Trophoblast cell (in vitro differentiated cells and primary cell): ENCODE data around the gene ANAPC1.
"Not testable (repeated sequence)": the region's sequence is repeated elsewhere in the genome, so short reads cannot be mapped to it uniquely, and the experiment has no call there.

Source experiments
- DNase-seq, 2 donors: peaks; one replicate each; pipeline ENCODE4 v3.0.0-alpha.2; 2016
- H2AFZ ChIP-seq: 2 replicates; pipeline ENCODE4 v1.6.1; 2013; ENCODE audit warnings: low read length, moderate library complexity, mild to moderate bottlenecking; ENCODE audit not compliant: insufficient read depth, poor library complexity
- H2AK5ac ChIP-seq: 2 replicates; pipeline ENCODE4 v1.6.1; 2013; ENCODE audit warnings: mild to moderate bottlenecking, low read length
- H2BK120ac ChIP-seq: 2 replicates; pipeline ENCODE4 v1.6.1; 2013; ENCODE audit warnings: low read length, mild to moderate bottlenecking, moderate library complexity; ENCODE audit not compliant: insufficient read depth, poor library complexity
- H2BK12ac ChIP-seq: 2 replicates; pipeline ENCODE4 v1.6.1; 2013; ENCODE audit warnings: mild to moderate bottlenecking, low read length, moderate library complexity
- H2BK5ac ChIP-seq: 2 replicates; pipeline ENCODE4 v1.6.1; 2013; ENCODE audit warnings: low read length, low read depth, moderate library complexity, mild to moderate bottlenecking; ENCODE audit not compliant: poor library complexity
- H3K14ac ChIP-seq: 2 replicates; pipeline ENCODE4 v1.6.1; 2013; ENCODE audit warnings: mild to moderate bottlenecking, low read length
- H3K18ac ChIP-seq: 2 replicates; pipeline ENCODE4 v1.6.1; 2013; ENCODE audit warnings: mild to moderate bottlenecking, low read length
- H3K23ac ChIP-seq: 2 replicates; pipeline ENCODE4 v1.6.1; 2013; ENCODE audit warnings: low read length
- H3K27ac ChIP-seq: 2 replicates; pipeline ENCODE4 v1.5.1; 2013; ENCODE audit warnings: low read depth, mild to moderate bottlenecking, inconsistent platforms, low read length, moderate library complexity
- H3K27me3 ChIP-seq: 2 replicates; pipeline ENCODE4 v1.6.1; 2013; ENCODE audit warnings: inconsistent platforms, mild to moderate bottlenecking, low read length, moderate library complexity; ENCODE audit not compliant: insufficient read depth
- H3K36me3 ChIP-seq, 2 experiments: 1 replicate in 1 of 2; 2 replicates in 1 of 2; pipeline ENCODE4 v1.6.1; 2013; ENCODE audit warnings: low read length in 2 of 2, mild to moderate bottlenecking in 2 of 2, moderate library complexity in 1 of 2; ENCODE audit not compliant: insufficient read depth in 2 of 2, control insufficient read depth in 1 of 2
- H3K4ac ChIP-seq: 2 replicates; pipeline ENCODE4 v1.6.1; 2013; ENCODE audit warnings: low read depth, mild to moderate bottlenecking, low read length, moderate library complexity
- H3K4me1 ChIP-seq, 2 experiments: 1 replicate in 1 of 2; 2 replicates in 1 of 2; pipeline ENCODE4 v1.6.1; 2013; ENCODE audit warnings: low read length in 2 of 2, mild to moderate bottlenecking in 2 of 2, moderate library complexity in 1 of 2; ENCODE audit not compliant: insufficient read depth in 2 of 2, control insufficient read depth in 1 of 2
- H3K4me2 ChIP-seq: 2 replicates; pipeline ENCODE4 v1.6.1; 2013; ENCODE audit warnings: inconsistent platforms, mild to moderate bottlenecking, low read length, moderate library complexity
- H3K4me3 ChIP-seq: 2 replicates; pipeline ENCODE4 v1.5.1; 2013; ENCODE audit warnings: mild to moderate bottlenecking, low read depth, low read length, inconsistent platforms
- H3K79me1 ChIP-seq: one replicate; pipeline ENCODE4 v1.6.1; 2013; ENCODE audit warnings: low read length
- H3K79me2 ChIP-seq: 2 replicates; pipeline ENCODE4 v1.6.1; 2013; ENCODE audit warnings: low read length, mild to moderate bottlenecking; ENCODE audit not compliant: control insufficient read depth, insufficient read depth, poor library complexity
- H3K9ac ChIP-seq: 2 replicates; pipeline ENCODE4 v1.6.1; 2013; ENCODE audit warnings: mild to moderate bottlenecking, low read length
- H3K9me3 ChIP-seq: 2 replicates; pipeline ENCODE4 v1.6.1; 2013; ENCODE audit warnings: low read depth, mild to moderate bottlenecking, control low read depth, inconsistent platforms, low read length; ENCODE audit not compliant: insufficient read depth
- H4K12ac ChIP-seq: 2 replicates; pipeline ENCODE4 v1.6.1; 2013; ENCODE audit warnings: low read depth, mild to moderate bottlenecking, low read length, moderate library complexity
- H4K8ac ChIP-seq: 2 replicates; pipeline ENCODE4 v1.6.1; 2013; ENCODE audit warnings: low read depth, mild to moderate bottlenecking, low read length, moderate library complexity
- H4K91ac ChIP-seq: one replicate; pipeline ENCODE4 v1.6.1; 2013; ENCODE audit warnings: low read depth, mild to moderate bottlenecking, low read length, moderate library complexity
- WGBS: extraction: QIAGEN DNeasy Blood & Tissue Kit; methylation state at CpG from one replicate; pipeline ENCODE4 v1.1.7; 2013; ENCODE audit warnings: missing lambda C conversion rate; ENCODE audit not compliant: insufficient read length, insufficient coverage; ENCODE audit errors: extremely low coverage; 5-methylcytosine and 5-hydroxymethylcytosine counted together

The ANAPC1 gene

GRCh38 chr2:111884592-111884964, 585 bp upstream of the ANAPC1 start:
- Histone ChIP-seq H3K36me3 (peaks cover 0 to 1% of the 10 kb centered on the region in 2 experiments), H4K91ac (no peak overlapping the region), H3K79me2 (peaks cover 7% of the 10 kb centered on the region), H3K79me1 (peaks cover 9% of the 10 kb centered on the region), H3K27me3 (no peaks in the 10 kb centered on the region), H3K4me1 (no peaks in the 10 kb centered on the region), H4K12ac (peak overlapping the region; percentile 56), H3K4me3 (peak overlapping the region; percentile 98), H3K18ac (no peak overlapping the region), H2AK5ac (no peak overlapping the region), H2AFZ (peak overlapping the region; percentile 68), H3K9ac (peak overlapping the region; percentile 93), H4K8ac (peak overlapping the region; percentile 93), H3K4me2 (peak overlapping the region; percentile 99), H3K23ac (no peak overlapping the region), H2BK5ac (no peak overlapping the region), H3K14ac (peak overlapping the region; percentile 51), H3K27ac (no peak overlapping the region), H2BK120ac (no peak overlapping the region), H3K4ac (no peak overlapping the region), H3K9me3 (peaks cover 2% of the 10 kb centered on the region), H2BK12ac (no peak overlapping the region)
- WGBS = no CpG with 5 or more reads among the region's 11 CpGs
- peak in 1 of 2 donors; percentile 16 for DNase-seq

GRCh38 chr2:111872806-111873205, 11.2 kb downstream of the ANAPC1 start:
- H3K79me2 ChIP-seq, H2BK120ac ChIP-seq, H3K9me3 ChIP-seq, H3K4me3 ChIP-seq, H4K91ac ChIP-seq, H2AFZ ChIP-seq, H3K4ac ChIP-seq, DNase-seq, H3K36me3 ChIP-seq, H3K79me1 ChIP-seq, H2BK5ac ChIP-seq, H3K27me3 ChIP-seq, H3K4me1 ChIP-seq, H3K18ac ChIP-seq, H3K27ac ChIP-seq, H4K8ac ChIP-seq, H2AK5ac ChIP-seq, H3K9ac ChIP-seq, H2BK12ac ChIP-seq, H4K12ac ChIP-seq, H3K23ac ChIP-seq, H3K14ac ChIP-seq, H3K4me2 ChIP-seq: not testable (repeated sequence)
- no CpG with 5 or more reads among the region's 2 CpGs for WGBS

GRCh38 chr2:111865124-111865523, 18.9 kb downstream of the ANAPC1 start:
- not testable (repeated sequence) for H2AFZ ChIP-seq, H3K9ac ChIP-seq, H3K79me1 ChIP-seq, H4K8ac ChIP-seq, H3K9me3 ChIP-seq, H2AK5ac ChIP-seq, H3K27me3 ChIP-seq, H3K27ac ChIP-seq, H3K14ac ChIP-seq, H3K23ac ChIP-seq, H3K4me3 ChIP-seq, H3K18ac ChIP-seq, H4K12ac ChIP-seq, H3K4me2 ChIP-seq, H2BK5ac ChIP-seq, H3K4ac ChIP-seq, H3K4me1 ChIP-seq, H3K36me3 ChIP-seq, H3K79me2 ChIP-seq, H2BK120ac ChIP-seq, H2BK12ac ChIP-seq, DNase-seq, H4K91ac ChIP-seq
- WGBS = no CpG with 5 or more reads among the region's 3 CpGs

DNA sequence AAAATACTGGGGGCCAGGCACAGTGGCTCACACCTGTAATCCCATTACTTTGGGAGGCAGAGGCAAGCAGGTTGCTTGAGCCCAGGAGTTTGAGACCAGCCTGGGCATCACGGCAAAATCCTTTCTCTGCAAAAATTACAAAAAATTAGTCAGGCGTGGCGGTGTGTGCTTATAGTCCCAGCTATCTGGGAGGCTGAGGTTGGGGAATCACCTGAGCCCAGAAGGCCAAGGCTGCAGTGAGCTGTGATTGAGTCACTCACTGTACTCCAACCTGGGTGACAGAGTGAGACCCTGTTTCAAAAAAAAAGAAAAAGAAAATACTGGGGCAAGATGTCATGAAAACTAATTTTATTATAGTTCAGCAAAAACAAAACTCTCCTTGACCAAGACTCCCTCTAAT, 24.0 kb downstream of the ANAPC1 start:
- H3K18ac ChIP-seq, H2AK5ac ChIP-seq, H2AFZ ChIP-seq, H3K36me3 ChIP-seq, H3K14ac ChIP-seq, H3K79me2 ChIP-seq, H2BK12ac ChIP-seq, H3K27me3 ChIP-seq, H3K23ac ChIP-seq, H3K4me2 ChIP-seq, H2BK120ac ChIP-seq, H3K9ac ChIP-seq, H4K12ac ChIP-seq, DNase-seq, H3K9me3 ChIP-seq, H3K27ac ChIP-seq, H3K79me1 ChIP-seq, H3K4me3 ChIP-seq, H3K4ac ChIP-seq, H2BK5ac ChIP-seq, H4K91ac ChIP-seq, H4K8ac ChIP-seq, H3K4me1 ChIP-seq: not testable (repeated sequence)
- no CpG with 5 or more reads among the region's 3 CpGs for WGBS
